Stimulated activated naive CD8-positive, alpha-beta T cell treated with anti-CD3 and anti-CD28 coated beads, Interleukin-15, Interleukin-2, amounts not matched to agents 100 U/mL and 50 U/mL, for 24 hours (primary cell): Measurements from ENCODE around the gene HRAS.

Source experiments
- ATAC-seq: fragments of 150-1000 bp; cut with Tn5 transposase; one replicate; pipeline ENCODE4 v1.10.0; 2021
- DNase-seq: peaks from one replicate; pipeline ENCODE4 v3.0.0; 2021

HRAS gene

GRCh38 chr11:567011-567628, 31.7 kb upstream of the HRAS start:
- ATAC-seq: no peak
- DNase-seq: no peak

GRCh38 chr11:565921-566509, 30.6 kb upstream of the HRAS start:
- ATAC-seq (no peak), DNase-seq (no peak)

- no peak for DNase-seq
- no peak for ATAC-seq
Observed at GRCh38 chr11:563812-564578, 28.6 kb upstream of the HRAS start.

- DNase-seq (no peak), ATAC-seq (no peak)
Observed at GRCh38 chr11:563066-563811, 27.9 kb upstream of the HRAS start.

GRCh38 chr11:562046-562645, 26.8 kb upstream of the HRAS start:
- ATAC-seq: no peak
- no peak for DNase-seq

GRCh38 chr11:561148-562003, 26.0 kb upstream of the HRAS start:
- ATAC-seq (peak; percentile 3), DNase-seq (no peak)

- ATAC-seq (peak; percentile 92), DNase-seq (peak; percentile 98)
Observed at GRCh38 chr11:560305-561147, 25.1 kb upstream of the HRAS start, which contains the start of the genes LMNTD2 and RASSF7. LMNTD2 (minus strand) TSS chr11:560738; CDS start chr11:560716, 22 bp downstream. RASSF7 (plus strand) TSS chr11:560970; CDS start chr11:561769, 799 bp downstream.

- DNase-seq (no peak), ATAC-seq (no peak)
Observed at GRCh38 chr11:559712-560304, 24.4 kb upstream of the HRAS start.

- ATAC-seq (no peak), DNase-seq (no peak)
Observed at GRCh38 chr11:559020-559620, 23.7 kb upstream of the HRAS start.

GRCh38 chr11:558503-558902, 23.1 kb upstream of the HRAS start:
- ATAC-seq: no peak
- no peak for DNase-seq

- no peak for ATAC-seq
- no peak for DNase-seq
Observed at GRCh38 chr11:557328-558132, 22.2 kb upstream of the HRAS start.

GRCh38 chr11:556662-557256, 21.4 kb upstream of the HRAS start:
- ATAC-seq (no peak), DNase-seq (no peak)

- DNase-seq (no peak), ATAC-seq (no peak)
Observed at GRCh38 chr11:555780-556661, 20.6 kb upstream of the HRAS start.

- DNase-seq (no peak), ATAC-seq (peak; percentile 3)
Observed at GRCh38 chr11:555227-555779, 19.9 kb upstream of the HRAS start.

- ATAC-seq: peak; percentile 66
- DNase-seq: peak; percentile 78
Observed at GRCh38 chr11:554428-555226, 19.3 kb upstream of the HRAS start.

- DNase-seq (no peak), ATAC-seq (no peak)
Observed at GRCh38 chr11:553988-554340, 18.6 kb upstream of the HRAS start.
